LNCAP (cell line): Measurements from ENCODE around the gene TSPOAP1.

ENCODE experiments used
- CTCF ChIP-seq: fragments of 450-650 bp; IDR thresholded peaks from 2 replicates; pipeline ENCODE4 v1.5.1; 2017; ENCODE audit warnings: mild to moderate bottlenecking

TSPOAP1 gene

GRCh38 chr17:58337210-58337599 is 8.6 kb upstream of the TSPOAP1 start:
- no peak for TF ChIP-seq CTCF

GRCh38 chr17:58336456-58337209 is 8.0 kb upstream of the TSPOAP1 start:
- TF ChIP-seq CTCF: no peak

- no peak for TF ChIP-seq CTCF
Measured at GRCh38 chr17:58335779-58336455, 7.3 kb upstream of the TSPOAP1 start.

- no peak for TF ChIP-seq CTCF
Measured at GRCh38 chr17:58335061-58335731, 6.6 kb upstream of the TSPOAP1 start.

- no peak for TF ChIP-seq CTCF
Measured at GRCh38 chr17:58334661-58335060, 6.1 kb upstream of the TSPOAP1 start.

- no peak for TF ChIP-seq CTCF
Measured at GRCh38 chr17:58334256-58334655, 5.7 kb upstream of the TSPOAP1 start.

GRCh38 chr17:58333736-58334207 is 5.2 kb upstream of the TSPOAP1 start:
- TF ChIP-seq CTCF: no peak
